DLD1 (cell line): ENCODE results near the gene DAGLA.
"Not testable (repeated sequence)": the region's sequence is repeated elsewhere in the genome, so short reads cannot be mapped to it uniquely, and the experiment has no call there.

Source experiments
- in situ Hi-C: cut with HindIII; loops from 2 replicates; pipeline ENCODE4 v1.10.0; 2017; ENCODE audit warnings: low sequenced_read_pairs

Gene DAGLA

DNA sequence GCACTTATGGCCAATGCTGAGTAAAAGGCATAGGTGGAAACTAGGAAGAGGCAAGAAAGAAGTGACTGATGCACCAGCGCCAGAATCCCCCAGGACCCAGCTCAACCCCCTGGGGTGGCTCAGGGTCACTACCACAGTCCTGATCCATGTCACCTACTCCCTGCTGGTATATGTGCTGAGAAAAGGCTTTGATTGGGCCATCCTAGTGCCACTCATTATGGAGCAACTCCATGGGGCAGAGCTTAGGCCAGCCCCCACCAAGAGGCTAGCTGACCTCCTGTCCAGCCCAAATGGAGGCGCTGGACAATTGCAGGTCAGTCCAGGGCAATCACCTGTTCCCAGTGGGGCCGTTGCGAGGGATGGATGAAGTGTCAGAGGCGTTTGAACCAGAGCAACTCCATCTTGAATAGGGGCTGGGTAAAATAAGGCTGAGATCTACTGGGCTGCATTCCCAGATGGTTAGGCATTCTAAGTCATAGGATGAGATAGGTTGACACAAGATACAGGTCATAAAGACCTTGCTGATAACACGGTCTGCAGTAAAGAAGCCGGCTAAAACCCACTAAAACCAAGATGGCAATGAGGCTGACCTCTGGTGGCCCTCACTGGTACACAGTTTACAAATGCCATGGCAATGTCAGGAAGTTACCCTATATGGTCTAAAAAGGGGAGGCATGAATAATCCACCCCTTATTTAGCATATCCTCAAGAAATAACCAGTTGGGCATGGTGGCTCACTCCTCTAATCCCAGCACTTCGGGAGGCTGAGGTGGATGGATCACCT is 20.6 kb upstream of the DAGLA start:
- in situ Hi-C loops = no loop called here

- in situ Hi-C loops = not testable (repeated sequence)
These were observed 19.2 kb upstream of the DAGLA start for GRCh38 chr11:61660997-61661396.

DNA sequence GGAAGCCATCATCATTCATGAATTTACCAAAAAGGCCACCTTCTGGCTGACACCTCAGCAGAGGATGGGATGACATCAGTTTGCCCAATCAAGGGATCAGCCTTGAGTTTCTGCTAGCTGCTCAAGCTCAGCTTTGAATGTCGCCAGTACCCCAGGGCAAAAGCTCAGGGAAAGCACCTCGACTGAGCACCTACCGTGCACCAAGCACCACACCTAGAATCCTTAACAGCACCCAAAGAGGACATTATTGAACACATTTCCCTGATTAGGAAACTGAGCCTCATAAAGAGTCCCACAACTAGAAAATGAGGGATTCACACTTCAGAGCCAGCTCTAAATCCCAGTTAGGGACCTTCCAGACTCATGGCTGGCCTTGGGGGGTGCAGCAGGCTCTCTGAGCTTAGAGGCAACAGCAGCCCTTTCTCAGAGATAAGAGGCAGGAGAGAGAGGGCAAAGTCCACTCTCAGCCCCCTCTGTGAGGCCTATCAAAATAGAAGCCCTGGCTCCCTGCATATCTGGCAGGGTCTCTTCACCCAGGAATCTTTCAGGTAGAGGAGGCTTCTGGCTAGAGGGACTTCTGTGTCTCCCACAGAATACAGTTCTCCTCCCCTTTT is 13.4 kb upstream of the DAGLA start:
- in situ Hi-C loops = no loop called here

DNA sequence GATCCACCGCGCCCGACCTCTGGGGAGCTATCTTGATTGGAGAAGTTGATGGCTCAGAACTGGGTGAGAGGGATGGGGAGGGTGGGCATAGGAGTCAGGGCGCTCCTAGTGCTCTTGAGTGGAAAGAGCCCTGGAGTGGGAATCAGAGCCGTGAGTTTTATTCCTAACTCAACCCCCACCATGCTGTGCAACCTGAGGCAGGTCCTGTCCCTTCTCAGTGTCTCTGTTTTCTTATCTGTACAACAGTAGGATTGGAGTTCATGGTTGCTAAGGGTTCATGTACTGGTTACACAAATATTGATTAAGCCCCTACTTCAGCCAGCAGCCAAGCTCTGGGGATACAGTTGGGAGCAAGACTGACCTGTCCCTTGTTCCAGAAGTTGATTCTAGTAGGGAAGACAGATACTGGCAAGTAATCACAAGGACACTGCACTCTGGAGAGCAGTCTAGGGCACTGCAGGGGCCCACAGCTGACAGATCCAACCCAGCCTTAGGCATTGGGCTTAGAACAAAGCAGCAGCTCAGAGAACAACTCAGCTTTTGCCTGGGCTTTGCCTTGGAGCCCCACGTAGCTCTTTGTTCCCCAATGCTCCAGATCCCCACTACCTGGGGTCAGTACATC is 12.4 kb upstream of the DAGLA start:
- in situ Hi-C loops = no loop called here

- in situ Hi-C loops = no loop called here
These were observed 10.8 kb upstream of the DAGLA start for GRCh38 chr11:61669417-61669816.

- in situ Hi-C loops = no loop called here
These were observed 9.6 kb upstream of the DAGLA start for GRCh38 chr11:61670626-61671025.

DNA sequence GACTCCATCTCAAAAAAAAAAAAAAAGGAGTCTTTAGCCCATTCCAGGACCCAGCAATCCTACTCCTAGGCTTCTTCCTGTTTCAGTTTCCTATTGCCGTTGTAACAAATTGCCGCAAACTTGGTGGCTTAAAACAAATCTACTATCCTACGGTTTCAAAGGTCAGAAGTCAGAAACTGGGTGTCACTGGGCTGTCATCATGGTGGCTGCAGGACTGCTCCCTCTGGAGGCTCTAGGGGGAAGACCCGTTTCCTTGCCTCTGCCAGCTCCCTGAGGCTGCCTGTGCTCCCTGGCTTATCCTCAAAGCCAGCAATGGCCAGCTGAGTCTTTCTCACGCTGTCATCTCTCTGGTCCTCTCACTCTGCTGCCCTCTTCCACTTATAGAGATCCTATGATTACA is 8.7 kb upstream of the DAGLA start:
- in situ Hi-C loops = no loop called here

GRCh38 chr11:61673946-61674467 is 6.2 kb upstream of the DAGLA start:
- in situ Hi-C loops = not testable (repeated sequence)

GRCh38 chr11:61675826-61676225 is 4.4 kb upstream of the DAGLA start:
- in situ Hi-C loops = no loop called here

- in situ Hi-C loops = no loop called here
These were observed 895 bp upstream of the DAGLA start for GRCh38 chr11:61679296-61679695.

DNA sequence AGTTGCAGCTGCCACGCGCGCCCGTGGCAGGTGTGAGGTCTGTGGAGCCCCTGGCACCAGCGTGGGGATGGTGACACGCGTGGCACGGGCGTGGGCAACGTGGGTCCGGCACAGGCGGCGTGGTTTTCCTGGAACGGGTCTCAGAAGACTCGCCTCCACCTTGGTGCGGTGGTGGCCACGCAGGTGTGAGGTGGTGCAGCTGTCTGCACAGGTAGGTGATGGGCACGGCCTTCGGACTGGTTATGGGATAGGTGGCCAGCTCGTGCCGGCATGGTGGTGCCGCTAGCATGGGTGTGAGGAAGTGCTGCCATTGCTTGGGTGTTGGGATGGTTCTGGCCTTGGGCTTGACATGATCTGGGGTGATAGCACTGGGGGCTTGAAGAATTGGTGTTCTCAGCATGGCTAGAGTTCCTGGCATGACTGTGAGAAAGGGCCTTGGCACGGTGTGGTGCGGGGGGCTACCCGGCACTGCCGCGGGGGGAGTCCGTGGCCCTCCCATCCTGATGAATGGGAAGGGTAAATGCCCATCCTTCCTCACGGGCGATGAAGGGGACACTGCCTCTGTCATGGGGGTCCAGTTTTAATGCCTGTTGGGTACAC is 531 bp downstream of the DAGLA start:
- in situ Hi-C loops = no loop called here

GRCh38 chr11:61682093-61682732 is 2.0 kb downstream of the DAGLA start:
- in situ Hi-C loops = no loop called here

GRCh38 chr11:61682906-61683675 is 2.9 kb downstream of the DAGLA start:
- in situ Hi-C loops = no loop called here

- in situ Hi-C loops = no loop called here
These were observed 4.0 kb downstream of the DAGLA start for GRCh38 chr11:61683961-61684869.

DNA sequence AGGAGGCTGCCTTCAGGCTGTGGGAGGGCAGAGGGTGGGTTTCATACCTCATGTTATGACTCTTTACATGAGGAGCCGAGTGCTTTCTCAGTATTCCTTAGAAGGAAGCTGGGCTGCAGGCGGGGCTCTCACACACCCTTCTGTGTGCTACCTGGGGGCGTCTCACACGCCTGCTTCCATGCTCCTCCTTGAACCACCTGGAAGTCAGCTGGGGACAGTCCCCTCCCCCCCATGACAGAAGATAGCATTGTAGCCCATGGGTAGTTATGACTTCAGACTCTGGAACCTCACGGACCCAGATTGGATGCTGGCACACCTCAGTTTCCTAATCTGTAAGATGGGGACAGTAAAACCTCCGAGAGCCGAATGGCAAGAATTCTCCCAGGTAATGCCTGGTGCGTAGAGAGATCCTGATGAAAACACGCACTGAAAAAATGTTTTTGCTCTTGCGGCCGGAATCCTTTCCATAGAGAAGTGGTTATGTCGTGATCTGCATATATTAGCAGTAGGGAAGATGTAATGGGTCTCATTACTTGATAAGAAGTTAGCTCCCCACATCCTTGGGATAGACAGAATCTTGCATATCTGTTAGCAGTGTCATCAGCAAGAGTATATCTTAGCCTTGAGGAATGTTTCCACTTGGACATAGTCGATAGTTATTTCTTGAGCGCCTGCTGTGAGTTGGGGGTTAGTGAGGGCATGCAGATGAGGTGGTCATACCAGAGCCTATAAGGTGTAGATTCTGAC is 4.9 kb downstream of the DAGLA start:
- in situ Hi-C loops = no loop called here

GRCh38 chr11:61685617-61685967 is 5.4 kb downstream of the DAGLA start:
- in situ Hi-C loops = no loop called here

GRCh38 chr11:61686066-61686465 is 5.9 kb downstream of the DAGLA start:
- in situ Hi-C loops = no loop called here

- in situ Hi-C loops = no loop called here
These were observed 6.3 kb downstream of the DAGLA start for GRCh38 chr11:61686469-61686868.

DNA sequence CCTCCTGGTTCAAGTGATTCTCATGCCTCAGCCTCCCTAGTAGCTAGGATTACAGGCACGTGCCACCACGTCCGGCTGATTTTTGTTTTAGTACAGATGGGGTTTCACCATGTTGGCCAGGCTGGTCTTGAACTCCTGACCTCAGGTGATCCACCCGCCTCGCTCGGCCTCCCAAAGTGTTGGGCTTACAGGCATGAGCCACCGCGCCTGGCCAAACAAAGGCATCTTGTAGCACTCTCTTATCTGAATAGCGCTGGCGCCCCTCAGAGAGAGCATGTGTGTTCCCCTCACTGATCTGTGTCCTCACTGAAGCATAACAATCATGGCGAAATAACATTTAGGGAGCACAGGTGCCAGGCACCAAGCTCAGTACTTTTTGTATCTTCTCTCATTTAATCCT is 7.2 kb downstream of the DAGLA start:
- in situ Hi-C loops = no loop called here
